HEK293 (cell line): ENCODE data around the gene FOXI2.
A peak's percentile ranks its signal among the peaks of the same experiment; 100 is the strongest.

Experiments used
- CTCF ChIA-PET: fragments of 350-600 bp; formaldehyde crosslinking; extraction: SDS; loops from one replicate; lab custom pipeline; 2021; ENCODE audit warnings: antibody characterized with exemption; lab: Yijun Ruan, JAX
- POLR2A ChIA-PET: fragments of 300-600 bp; formaldehyde crosslinking; extraction: SDS; loops from one replicate; lab custom pipeline; 2020; ENCODE audit warnings: antibody characterized with exemption, inconsistent platforms; lab: Yijun Ruan, JAX
- H3K27ac ChIP-seq: fragments of 200-500 bp; sonication (Bioruptor generic); 2 replicates; pipeline ENCODE4 v1.5.1; 2014; ENCODE audit warnings: low read depth, low read length, control low read depth, inconsistent platforms; ENCODE audit errors: extremely low read depth
- H3K36me3 ChIP-seq, 2 experiments: fragments of 200-500 bp in 1 of 2; sonication (Bioruptor generic) in 1 of 2; 1 replicate in 1 of 2; 2 replicates in 1 of 2; pipeline ENCODE4 v1.5.1; 2014 to 2017; ENCODE audit warnings: inconsistent platforms in 2 of 2, low read length in 2 of 2; ENCODE audit not compliant: control insufficient read depth in 2 of 2, insufficient read depth in 1 of 2
- H3K4me1 ChIP-seq: fragments of 200-500 bp; sonication (Bioruptor generic); 2 replicates; pipeline ENCODE4 v1.5.1; 2014; ENCODE audit warnings: mild to moderate bottlenecking, low read length, inconsistent platforms; ENCODE audit not compliant: control insufficient read depth, insufficient read depth
- H3K4me3 ChIP-seq: 2 replicates; pipeline ENCODE4 v1.5.1; 2011; ENCODE audit warnings: low read depth, mild to moderate bottlenecking, control low read depth, low read length, moderate library complexity
- H3K9me3 ChIP-seq: fragments of 200-500 bp; sonication (Bioruptor generic); 2 replicates; pipeline ENCODE4 v1.5.1; 2014; ENCODE audit warnings: low read depth, low read length, inconsistent platforms; ENCODE audit not compliant: control insufficient read depth, insufficient read depth
- BCL11A ChIP-seq: fragments of 450-650 bp; formaldehyde crosslinking; IDR thresholded peaks from 2 replicates; pipeline ENCODE4 v1.5.1; 2016; ENCODE audit warnings: low read depth, missing biosample characterization, missing genetic modification characterization
- HOXC10 ChIP-seq: sonication (generic); formaldehyde crosslinking; IDR thresholded peaks from 2 replicates; pipeline ENCODE4 v1.8.1; 2023; ENCODE audit warnings: mild to moderate bottlenecking, missing genetic modification reagents
- MEIS1 ChIP-seq: sonication (generic); formaldehyde crosslinking; IDR thresholded peaks from 2 replicates; pipeline ENCODE4 v1.8.1; 2022; ENCODE audit warnings: missing genetic modification reagents, mild to moderate bottlenecking, borderline replicate concordance
- MZF1 ChIP-seq: fragments of 450-650 bp; formaldehyde crosslinking; IDR thresholded peaks from 2 replicates; pipeline ENCODE4 v1.5.1; 2017; ENCODE audit warnings: missing biosample characterization, missing genetic modification characterization, borderline replicate concordance
- SCRT1 ChIP-seq: fragments of 450-650 bp; formaldehyde crosslinking; IDR thresholded peaks from 2 replicates; pipeline ENCODE4 v1.5.1; 2016; ENCODE audit warnings: missing biosample characterization, missing genetic modification characterization, borderline replicate concordance
- SCRT2 ChIP-seq: fragments of 450-650 bp; formaldehyde crosslinking; IDR thresholded peaks from 2 replicates; pipeline ENCODE4 v1.5.1; 2016; ENCODE audit warnings: missing biosample characterization, missing genetic modification characterization
- ZBTB17 ChIP-seq: fragments of 450-650 bp; formaldehyde crosslinking; IDR thresholded peaks from 2 replicates; pipeline ENCODE4 v1.5.1; 2016; ENCODE audit warnings: missing biosample characterization, missing genetic modification characterization
- ZBTB21 ChIP-seq: fragments of 450-650 bp; formaldehyde crosslinking; IDR thresholded peaks from 2 replicates; pipeline ENCODE4 v1.5.1; 2017; ENCODE audit warnings: missing biosample characterization, missing genetic modification characterization
- ZEB2 ChIP-seq: fragments of 450-650 bp; formaldehyde crosslinking; IDR thresholded peaks from 2 replicates; pipeline ENCODE4 v1.5.1; 2016; ENCODE audit warnings: missing biosample characterization, missing genetic modification characterization
- ZNF138 ChIP-seq: fragments of 450-650 bp; formaldehyde crosslinking; IDR thresholded peaks from 2 replicates; pipeline ENCODE4 v1.5.1; 2016; ENCODE audit warnings: missing biosample characterization, missing genetic modification characterization, borderline replicate concordance
- ZNF140 ChIP-seq: fragments of 450-650 bp; formaldehyde crosslinking; IDR thresholded peaks from 2 replicates; pipeline ENCODE4 v1.5.1; 2016; ENCODE audit warnings: missing biosample characterization, missing genetic modification characterization
- ZNF24 ChIP-seq: fragments of 450-650 bp; formaldehyde crosslinking; IDR thresholded peaks from 2 replicates; pipeline ENCODE4 v1.5.1; 2016; ENCODE audit warnings: missing biosample characterization, missing genetic modification characterization
- ZNF48 ChIP-seq: fragments of 450-650 bp; formaldehyde crosslinking; IDR thresholded peaks from 2 replicates; pipeline ENCODE4 v1.5.1; 2016; ENCODE audit warnings: missing biosample characterization, missing genetic modification characterization
- ZNF544 ChIP-seq: fragments of 450-650 bp; formaldehyde crosslinking; IDR thresholded peaks from 2 replicates; pipeline ENCODE4 v1.5.0; 2017; ENCODE audit warnings: missing biosample characterization, missing genetic modification characterization
- ZNF596 ChIP-seq: fragments of 450-650 bp; IDR thresholded peaks from 2 replicates; pipeline ENCODE4 v1.5.0; 2018; ENCODE audit warnings: missing biosample characterization, mild to moderate bottlenecking, missing genetic modification characterization, moderate library complexity
- ZNF600 ChIP-seq: fragments of 450-650 bp; formaldehyde crosslinking; IDR thresholded peaks from 2 replicates; pipeline ENCODE4 v1.5.1; 2016; ENCODE audit warnings: missing biosample characterization, missing genetic modification characterization
- ZNF626 ChIP-seq: fragments of 450-650 bp; sonication (Bioruptor Pico); formaldehyde crosslinking; IDR thresholded peaks from 2 replicates; pipeline ENCODE4 v1.5.1; 2018; ENCODE audit warnings: missing biosample characterization, missing genetic modification characterization, inconsistent platforms
- ZNF629 ChIP-seq: fragments of 450-650 bp; formaldehyde crosslinking; IDR thresholded peaks from 2 replicates; pipeline ENCODE4 v1.5.1; 2017; ENCODE audit warnings: missing biosample characterization, missing genetic modification characterization
- ZNF654 ChIP-seq: fragments of 450-650 bp; formaldehyde crosslinking; IDR thresholded peaks from 2 replicates; pipeline ENCODE4 v1.5.1; 2016; ENCODE audit warnings: low read depth, missing biosample characterization, missing genetic modification characterization
- ZSCAN23 ChIP-seq: fragments of 450-650 bp; formaldehyde crosslinking; IDR thresholded peaks from 2 replicates; pipeline ENCODE4 v1.5.1; 2016; ENCODE audit warnings: missing biosample characterization, missing genetic modification characterization
- ZXDB ChIP-seq: fragments of 450-650 bp; formaldehyde crosslinking; IDR thresholded peaks from 2 replicates; pipeline ENCODE4 v1.5.1; 2016; ENCODE audit warnings: missing biosample characterization, missing genetic modification characterization
- TF ChIP-seq, protein P1 (sequence below): fragments of 450-650 bp; IDR thresholded peaks from 2 replicates; pipeline ENCODE4 v1.5.1; 2018; ENCODE audit warnings: missing biosample characterization, missing genetic modification characterization
- TF ChIP-seq, protein P2 (sequence below): fragments of 450-650 bp; formaldehyde crosslinking; IDR thresholded peaks from 2 replicates; pipeline ENCODE4 v1.5.1; 2016; ENCODE audit warnings: missing biosample characterization, missing genetic modification characterization, low read depth
- TF ChIP-seq, protein P3 (sequence below): fragments of 450-650 bp; IDR thresholded peaks from 2 replicates; pipeline ENCODE4 v1.5.1; 2018; ENCODE audit warnings: missing biosample characterization, mild to moderate bottlenecking, missing genetic modification characterization
- TF ChIP-seq, protein P4 (sequence below): fragments of 450-650 bp; formaldehyde crosslinking; IDR thresholded peaks from 2 replicates; pipeline ENCODE4; 2016; ENCODE audit warnings: missing biosample characterization, missing genetic modification characterization
- TF ChIP-seq, protein P5 (sequence below): fragments of 450-650 bp; formaldehyde crosslinking; IDR thresholded peaks from 2 replicates; pipeline ENCODE4 v1.5.0; 2017; ENCODE audit warnings: missing biosample characterization, missing genetic modification characterization, borderline replicate concordance
- TF ChIP-seq, protein P6 (sequence below): fragments of 450-650 bp; formaldehyde crosslinking; IDR thresholded peaks from 2 replicates; pipeline ENCODE4 v1.5.1; 2017; ENCODE audit warnings: missing biosample characterization, missing genetic modification characterization

The FOXI2 gene

DNA sequence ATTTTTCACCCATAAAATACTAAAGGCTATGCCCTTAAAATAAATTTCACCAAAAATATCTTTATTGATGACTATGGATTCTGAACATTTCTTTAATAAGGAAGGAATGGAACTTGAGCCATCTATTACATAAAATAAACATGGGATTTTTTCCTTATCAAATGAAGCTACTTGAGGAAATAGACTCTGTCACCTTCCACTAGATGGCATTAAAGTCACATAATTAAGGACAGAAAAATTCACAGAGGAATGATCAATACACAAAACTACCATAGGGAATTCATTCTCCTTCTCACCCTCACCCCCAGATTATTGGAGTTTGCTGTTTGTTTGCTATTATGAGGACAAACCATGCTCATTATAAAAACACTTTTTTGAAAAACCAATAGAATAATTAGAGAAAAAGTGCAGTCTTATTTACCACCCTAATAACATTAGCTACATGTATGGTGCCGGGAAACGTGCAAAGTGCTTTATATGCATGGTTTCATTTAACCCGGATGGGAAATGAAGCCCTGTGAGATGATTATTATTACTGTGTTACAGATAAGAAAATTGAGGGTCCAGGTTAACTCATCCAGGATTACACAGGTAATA, 21.1 kb upstream of the FOXI2 start:
- ChIA-PET POLR2A (no interaction called here), CTCF (interaction anchor here (0.6 to 3.1 kb wide), 35 partner anchors 10 to 914 kb away, joined by 3 to 42 read pairs (median 3); partner anchors contain the start of gene PTPRE)
- H3K4me3 ChIP-seq = no peak overlapping the region
- H3K27ac ChIP-seq = no peak overlapping the region
- H3K36me3 ChIP-seq = no peaks in the 10 kb centered on the region
- TF ChIP-seq ZNF654 (tag by site-specific recombination) (peak; percentile 60), ZNF600 (tag by site-specific recombination) (no peak)
- no peaks in the 10 kb centered on the region for H3K4me1 ChIP-seq
- H3K9me3 ChIP-seq = no peaks in the 10 kb centered on the region

DNA sequence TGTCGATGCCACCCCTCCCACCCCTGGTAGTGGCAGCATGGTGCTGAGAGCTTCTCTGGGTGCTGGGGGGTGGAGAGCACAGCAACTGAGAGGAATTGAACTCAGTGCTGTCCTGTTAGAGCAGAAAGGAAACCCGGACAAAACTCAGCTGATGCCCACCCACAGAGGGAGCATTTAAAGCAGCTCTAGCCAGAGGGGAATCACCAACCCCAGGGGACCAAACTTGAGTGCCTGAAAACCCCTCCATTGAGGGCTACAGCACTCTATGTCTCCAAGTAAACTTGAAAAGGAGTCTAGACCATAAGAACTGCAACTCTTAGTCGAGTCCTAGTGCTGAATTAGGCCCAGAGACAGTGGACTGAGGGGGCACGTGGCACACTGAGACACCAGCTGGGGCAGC, 16.8 kb upstream of the FOXI2 start:
- ChIA-PET POLR2A (no interaction called here), CTCF (no interaction called here)

DNA sequence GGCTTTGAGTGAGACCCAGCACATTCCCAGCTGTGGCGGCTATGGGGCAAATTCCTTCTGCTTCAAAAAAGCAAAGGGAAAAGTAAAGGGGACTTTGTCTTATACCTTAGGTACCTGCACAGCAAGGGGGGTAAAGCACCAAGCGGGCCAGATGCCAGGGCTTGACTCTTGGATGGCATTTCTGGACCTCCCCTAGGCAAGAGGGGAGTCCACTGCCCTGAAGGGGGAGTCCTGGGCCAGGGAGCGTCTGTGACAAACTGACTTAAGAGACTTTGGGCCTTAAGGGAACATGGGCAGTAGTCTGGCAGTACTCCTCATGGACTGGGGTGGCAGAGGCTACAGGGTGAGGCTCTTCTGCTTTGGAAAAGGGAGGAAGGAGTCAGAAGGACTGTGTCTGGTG, 16.1 kb upstream of the FOXI2 start:
- ChIA-PET POLR2A (no interaction called here), CTCF (no interaction called here)
- Histone ChIP-seq H3K4me3 (no peak overlapping the region), H3K27ac (no peak overlapping the region), H3K4me1 (no peaks in the 10 kb centered on the region), H3K9me3 (no peaks in the 10 kb centered on the region), H3K36me3 (no peaks in the 10 kb centered on the region)
- TF ChIP-seq, protein P1, sequence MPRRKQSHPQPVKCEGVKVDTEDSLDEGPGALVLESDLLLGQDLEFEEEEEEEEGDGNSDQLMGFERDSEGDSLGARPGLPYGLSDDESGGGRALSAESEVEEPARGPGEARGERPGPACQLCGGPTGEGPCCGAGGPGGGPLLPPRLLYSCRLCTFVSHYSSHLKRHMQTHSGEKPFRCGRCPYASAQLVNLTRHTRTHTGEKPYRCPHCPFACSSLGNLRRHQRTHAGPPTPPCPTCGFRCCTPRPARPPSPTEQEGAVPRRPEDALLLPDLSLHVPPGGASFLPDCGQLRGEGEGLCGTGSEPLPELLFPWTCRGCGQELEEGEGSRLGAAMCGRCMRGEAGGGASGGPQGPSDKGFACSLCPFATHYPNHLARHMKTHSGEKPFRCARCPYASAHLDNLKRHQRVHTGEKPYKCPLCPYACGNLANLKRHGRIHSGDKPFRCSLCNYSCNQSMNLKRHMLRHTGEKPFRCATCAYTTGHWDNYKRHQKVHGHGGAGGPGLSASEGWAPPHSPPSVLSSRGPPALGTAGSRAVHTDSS = no peak
- TF ChIP-seq, protein P2, sequence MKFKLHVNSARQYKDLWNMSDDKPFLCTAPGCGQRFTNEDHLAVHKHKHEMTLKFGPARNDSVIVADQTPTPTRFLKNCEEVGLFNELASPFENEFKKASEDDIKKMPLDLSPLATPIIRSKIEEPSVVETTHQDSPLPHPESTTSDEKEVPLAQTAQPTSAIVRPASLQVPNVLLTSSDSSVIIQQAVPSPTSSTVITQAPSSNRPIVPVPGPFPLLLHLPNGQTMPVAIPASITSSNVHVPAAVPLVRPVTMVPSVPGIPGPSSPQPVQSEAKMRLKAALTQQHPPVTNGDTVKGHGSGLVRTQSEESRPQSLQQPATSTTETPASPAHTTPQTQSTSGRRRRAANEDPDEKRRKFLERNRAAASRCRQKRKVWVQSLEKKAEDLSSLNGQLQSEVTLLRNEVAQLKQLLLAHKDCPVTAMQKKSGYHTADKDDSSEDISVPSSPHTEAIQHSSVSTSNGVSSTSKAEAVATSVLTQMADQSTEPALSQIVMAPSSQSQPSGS (tag by site-specific recombination) = no peak
- no peak for TF ChIP-seq ZNF140 (tag by site-specific recombination)
- TF ChIP-seq, protein P3, sequence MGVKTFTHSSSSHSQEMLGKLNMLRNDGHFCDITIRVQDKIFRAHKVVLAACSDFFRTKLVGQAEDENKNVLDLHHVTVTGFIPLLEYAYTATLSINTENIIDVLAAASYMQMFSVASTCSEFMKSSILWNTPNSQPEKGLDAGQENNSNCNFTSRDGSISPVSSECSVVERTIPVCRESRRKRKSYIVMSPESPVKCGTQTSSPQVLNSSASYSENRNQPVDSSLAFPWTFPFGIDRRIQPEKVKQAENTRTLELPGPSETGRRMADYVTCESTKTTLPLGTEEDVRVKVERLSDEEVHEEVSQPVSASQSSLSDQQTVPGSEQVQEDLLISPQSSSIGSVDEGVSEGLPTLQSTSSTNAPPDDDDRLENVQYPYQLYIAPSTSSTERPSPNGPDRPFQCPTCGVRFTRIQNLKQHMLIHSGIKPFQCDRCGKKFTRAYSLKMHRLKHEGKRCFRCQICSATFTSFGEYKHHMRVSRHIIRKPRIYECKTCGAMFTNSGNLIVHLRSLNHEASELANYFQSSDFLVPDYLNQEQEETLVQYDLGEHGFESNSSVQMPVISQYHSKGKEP (tag by site-specific recombination) = no peak
- no peak for TF ChIP-seq ZNF138 (tag by site-specific recombination)
- no peak for TF ChIP-seq ZBTB21 (tag by site-specific recombination)
- no peak for TF ChIP-seq ZNF544
- TF ChIP-seq, protein P4, sequence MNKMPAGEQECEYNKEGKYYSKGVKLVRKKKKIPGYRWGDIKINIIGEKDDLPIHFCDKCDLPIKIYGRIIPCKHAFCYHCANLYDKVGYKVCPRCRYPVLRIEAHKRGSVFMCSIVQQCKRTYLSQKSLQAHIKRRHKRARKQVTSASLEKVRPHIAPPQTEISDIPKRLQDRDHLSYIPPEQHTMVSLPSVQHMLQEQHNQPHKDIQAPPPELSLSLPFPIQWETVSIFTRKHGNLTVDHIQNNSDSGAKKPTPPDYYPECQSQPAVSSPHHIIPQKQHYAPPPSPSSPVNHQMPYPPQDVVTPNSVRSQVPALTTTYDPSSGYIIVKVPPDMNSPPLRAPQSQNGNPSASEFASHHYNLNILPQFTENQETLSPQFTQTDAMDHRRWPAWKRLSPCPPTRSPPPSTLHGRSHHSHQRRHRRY (tag by site-specific recombination) = no peak
- TF ChIP-seq ZBTB17 (tag by site-specific recombination) = no peak
- TF ChIP-seq ZNF24 = no peak
- TF ChIP-seq BCL11A (tag by site-specific recombination) = no peak
- TF ChIP-seq, protein P5, sequence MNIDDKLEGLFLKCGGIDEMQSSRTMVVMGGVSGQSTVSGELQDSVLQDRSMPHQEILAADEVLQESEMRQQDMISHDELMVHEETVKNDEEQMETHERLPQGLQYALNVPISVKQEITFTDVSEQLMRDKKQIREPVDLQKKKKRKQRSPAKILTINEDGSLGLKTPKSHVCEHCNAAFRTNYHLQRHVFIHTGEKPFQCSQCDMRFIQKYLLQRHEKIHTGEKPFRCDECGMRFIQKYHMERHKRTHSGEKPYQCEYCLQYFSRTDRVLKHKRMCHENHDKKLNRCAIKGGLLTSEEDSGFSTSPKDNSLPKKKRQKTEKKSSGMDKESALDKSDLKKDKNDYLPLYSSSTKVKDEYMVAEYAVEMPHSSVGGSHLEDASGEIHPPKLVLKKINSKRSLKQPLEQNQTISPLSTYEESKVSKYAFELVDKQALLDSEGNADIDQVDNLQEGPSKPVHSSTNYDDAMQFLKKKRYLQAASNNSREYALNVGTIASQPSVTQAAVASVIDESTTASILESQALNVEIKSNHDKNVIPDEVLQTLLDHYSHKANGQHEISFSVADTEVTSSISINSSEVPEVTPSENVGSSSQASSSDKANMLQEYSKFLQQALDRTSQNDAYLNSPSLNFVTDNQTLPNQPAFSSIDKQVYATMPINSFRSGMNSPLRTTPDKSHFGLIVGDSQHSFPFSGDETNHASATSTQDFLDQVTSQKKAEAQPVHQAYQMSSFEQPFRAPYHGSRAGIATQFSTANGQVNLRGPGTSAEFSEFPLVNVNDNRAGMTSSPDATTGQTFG = no peak
- no peak for TF ChIP-seq HOXC10 (CRISPR knock-in tag)
- TF ChIP-seq, protein P6, sequence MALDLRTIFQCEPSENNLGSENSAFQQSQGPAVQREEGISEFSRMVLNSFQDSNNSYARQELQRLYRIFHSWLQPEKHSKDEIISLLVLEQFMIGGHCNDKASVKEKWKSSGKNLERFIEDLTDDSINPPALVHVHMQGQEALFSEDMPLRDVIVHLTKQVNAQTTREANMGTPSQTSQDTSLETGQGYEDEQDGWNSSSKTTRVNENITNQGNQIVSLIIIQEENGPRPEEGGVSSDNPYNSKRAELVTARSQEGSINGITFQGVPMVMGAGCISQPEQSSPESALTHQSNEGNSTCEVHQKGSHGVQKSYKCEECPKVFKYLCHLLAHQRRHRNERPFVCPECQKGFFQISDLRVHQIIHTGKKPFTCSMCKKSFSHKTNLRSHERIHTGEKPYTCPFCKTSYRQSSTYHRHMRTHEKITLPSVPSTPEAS (tag by site-specific recombination) = no peak
- TF ChIP-seq ZNF626 (tag by site-specific recombination) = no peak
- TF ChIP-seq ZNF596 = no peak
- TF ChIP-seq MEIS1 (CRISPR knock-in tag) = no peak

More for the DNA sequence above, 16.8 kb upstream of the FOXI2 start:
- Histone ChIP-seq H3K27ac (no peak overlapping the region), H3K36me3 (no peaks in the 10 kb centered on the region), H3K4me3 (no peak overlapping the region), H3K9me3 (no peaks in the 10 kb centered on the region), H3K4me1 (no peaks in the 10 kb centered on the region)
- no peak for TF ChIP-seq SCRT1 (tag by site-specific recombination)
- no peak for TF ChIP-seq ZEB2 (tag by site-specific recombination)
- TF ChIP-seq MZF1 = no peak
- TF ChIP-seq ZSCAN23 = no peak
- no peak for TF ChIP-seq SCRT2 (tag by site-specific recombination)
- no peak for TF ChIP-seq ZXDB (tag by site-specific recombination)
- TF ChIP-seq ZNF48 (tag by site-specific recombination) = no peak
- no peak for TF ChIP-seq ZNF629 (tag by site-specific recombination)
